HG03521 (cell line): ENCODE data around the gene CRPPA.
A peak's percentile ranks its signal among the peaks of the same experiment; 100 is the strongest.
"Not testable (repeated sequence)": the region's sequence is repeated elsewhere in the genome, so short reads cannot be mapped to it uniquely, and the experiment has no call there.

Experiments used
- ATAC-seq: cut with Tn5 transposase; IDR thresholded peaks from one replicate; pipeline ENCODE4 v1.9.1; 2021; ENCODE audit warnings: mild to moderate bottlenecking, moderate library complexity; ENCODE audit not compliant: unreplicated experiment

Gene CRPPA

DNA sequence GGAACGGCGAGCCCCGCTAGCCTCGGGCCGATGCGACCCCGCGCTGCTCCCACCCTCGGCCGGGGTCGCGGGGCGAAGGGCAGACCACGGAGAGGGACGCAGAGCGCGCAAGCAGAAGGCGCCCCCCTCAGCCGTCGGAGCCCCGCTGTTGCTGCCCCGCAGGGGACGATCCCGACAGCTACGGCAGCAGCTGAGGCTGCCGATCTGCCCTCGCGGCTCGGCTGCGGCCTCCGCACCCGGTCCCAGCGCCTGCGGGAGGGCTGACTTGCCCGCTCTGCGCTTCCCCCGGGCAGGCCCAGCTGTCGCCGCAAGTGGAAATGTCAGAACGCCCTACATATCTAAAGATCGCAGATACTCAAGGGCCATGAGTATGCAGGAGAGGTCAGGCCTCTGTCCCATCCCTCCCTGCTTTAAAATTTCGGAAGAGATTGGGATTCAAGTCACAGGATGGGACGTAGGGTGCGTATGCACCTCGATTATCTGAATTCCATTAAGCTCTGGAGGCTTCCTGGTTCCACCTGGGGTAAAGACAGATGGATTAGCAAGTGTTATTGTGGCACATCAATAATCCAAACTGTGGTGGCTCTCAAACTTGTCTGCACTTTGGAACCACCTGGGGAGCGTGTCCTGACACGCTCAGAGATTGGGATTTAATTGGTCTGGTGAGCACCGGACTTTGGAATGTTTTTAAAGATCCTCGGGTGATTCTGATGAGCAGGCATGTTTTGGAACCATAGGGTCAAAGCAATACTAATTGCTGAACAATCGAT is at the start of gene CRPPA:
Gene CRPPA (minus strand): TSS at position 206 of the 770 bp plus-strand sequence. CDS start 216 bp downstream, outside the sequence.
- peak; percentile 16 for ATAC-seq

DNA sequence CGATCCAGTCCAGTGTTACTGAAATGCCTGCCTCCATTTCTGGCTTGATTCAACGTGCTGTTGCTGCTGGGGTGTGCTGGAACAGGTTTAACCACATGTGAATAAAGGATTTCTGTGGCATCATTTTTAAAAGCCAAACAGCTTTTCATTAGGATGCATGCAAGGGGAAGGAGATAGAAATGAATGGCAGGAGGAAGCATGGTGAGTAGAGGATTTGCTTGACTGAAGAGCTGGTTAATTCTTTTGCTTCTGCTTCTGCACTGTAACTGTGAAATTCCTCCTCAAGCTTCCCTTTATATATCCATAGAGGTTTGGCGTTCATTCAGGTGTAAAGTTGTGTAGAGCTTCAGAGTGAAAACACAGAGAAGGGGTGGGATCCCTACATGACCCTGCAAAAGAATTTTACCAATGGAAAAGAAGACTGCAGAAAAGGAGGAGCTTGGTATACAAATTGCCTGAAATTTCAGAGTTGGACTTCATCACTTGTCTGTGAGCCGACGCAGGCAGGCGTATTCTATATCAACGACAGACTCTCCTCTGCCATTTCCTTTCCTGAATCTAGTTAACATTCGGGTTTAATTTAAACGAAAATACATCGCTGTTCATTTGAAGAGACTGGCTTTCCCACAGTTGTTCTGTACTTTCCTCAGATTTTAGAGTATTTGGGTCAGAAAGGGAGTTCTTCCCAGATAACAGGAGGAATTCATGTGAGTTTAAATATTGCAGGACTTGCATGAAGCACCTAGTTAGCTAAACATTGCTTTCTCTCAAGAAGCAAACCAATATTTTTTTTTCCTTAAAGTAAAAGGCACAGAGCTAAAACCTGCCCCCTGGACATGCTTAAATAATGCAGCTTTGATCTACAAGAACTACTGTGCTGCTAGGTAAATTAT is 44.4 kb upstream of the CRPPA start, which contains the start of gene SOSTDC1:
Gene SOSTDC1 (minus strand): TSS at position 270 of the 893 bp plus-strand sequence. CDS start 70 bp downstream, at position 200.
- no peak for ATAC-seq

DNA sequence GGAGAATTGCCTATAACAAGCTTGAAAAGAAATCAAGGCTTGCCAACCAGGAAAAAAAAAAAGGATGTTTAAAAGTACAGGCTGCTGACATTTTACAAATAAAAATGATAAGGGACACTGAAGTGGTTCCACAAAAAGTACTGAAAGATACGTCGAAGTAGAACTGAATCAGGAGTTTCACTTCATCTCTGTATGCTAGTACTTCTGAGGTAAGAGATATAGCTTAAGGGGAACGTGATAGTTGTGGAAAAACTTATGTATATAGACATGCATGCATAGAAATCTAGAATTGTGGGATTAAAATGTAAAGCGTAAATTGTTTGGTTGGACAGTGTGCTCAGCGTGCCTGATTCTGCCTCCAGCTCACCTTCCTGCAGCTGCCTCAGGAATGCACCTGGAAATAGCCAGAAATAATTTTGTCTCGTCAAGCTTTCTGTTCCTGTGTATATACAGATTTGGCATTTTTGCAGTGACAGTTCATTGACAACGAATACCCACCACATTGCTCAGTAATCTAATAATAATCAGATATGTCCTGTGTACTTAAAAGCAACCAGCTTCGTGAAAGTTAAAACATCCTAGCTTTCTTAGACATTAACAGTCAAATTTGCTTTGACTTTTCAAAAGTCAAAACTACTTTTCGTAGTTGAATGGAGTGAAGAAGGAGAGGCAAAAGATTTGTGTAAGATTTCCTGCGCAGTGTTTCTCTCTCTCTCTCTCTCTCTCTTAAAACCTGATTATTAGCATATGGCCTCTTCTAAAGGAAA is 42.8 kb upstream of the CRPPA start:
- ATAC-seq = no peak

DNA sequence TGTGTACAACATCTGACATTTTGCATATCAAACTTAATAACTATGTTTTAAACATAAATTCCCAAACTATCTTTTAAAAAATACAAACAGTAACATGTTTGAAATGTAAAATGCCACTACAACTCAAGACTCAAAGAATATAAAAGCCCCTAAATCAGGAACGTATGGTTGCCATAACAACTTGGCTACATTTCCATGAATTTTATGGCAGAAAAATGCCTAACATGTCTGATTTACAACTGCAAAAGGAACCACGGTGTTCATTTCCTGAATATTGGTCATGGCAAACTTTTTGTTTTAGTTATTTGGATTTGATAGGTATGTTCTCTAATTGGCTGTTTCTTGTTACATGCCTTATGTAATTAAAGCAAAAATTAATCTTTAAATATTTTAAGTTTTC is 42.2 kb upstream of the CRPPA start:
- ATAC-seq = no peak

DNA sequence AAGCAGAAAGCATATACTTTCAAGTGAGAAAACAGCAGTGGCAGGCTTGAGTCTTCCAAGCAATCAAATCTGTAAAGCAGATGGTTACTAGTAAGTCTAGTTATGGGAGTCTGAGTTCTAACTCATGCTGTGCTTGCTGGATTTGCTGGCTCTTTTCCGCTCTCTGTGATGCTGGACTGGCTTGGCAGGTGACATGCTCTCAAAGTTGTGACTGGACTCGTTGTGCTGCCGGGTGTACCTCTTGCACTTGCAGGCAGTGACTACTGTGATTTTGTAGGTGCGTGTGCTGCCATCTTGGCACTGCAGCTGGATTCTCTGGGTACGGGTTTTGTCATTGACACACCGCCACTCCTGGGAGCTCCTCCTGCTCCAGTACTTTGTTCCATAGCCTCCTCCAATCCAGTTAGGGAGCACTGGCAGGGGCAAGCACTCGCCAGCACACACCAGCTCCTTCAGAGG is 41.1 kb upstream of the CRPPA start:
- no peak for ATAC-seq

DNA sequence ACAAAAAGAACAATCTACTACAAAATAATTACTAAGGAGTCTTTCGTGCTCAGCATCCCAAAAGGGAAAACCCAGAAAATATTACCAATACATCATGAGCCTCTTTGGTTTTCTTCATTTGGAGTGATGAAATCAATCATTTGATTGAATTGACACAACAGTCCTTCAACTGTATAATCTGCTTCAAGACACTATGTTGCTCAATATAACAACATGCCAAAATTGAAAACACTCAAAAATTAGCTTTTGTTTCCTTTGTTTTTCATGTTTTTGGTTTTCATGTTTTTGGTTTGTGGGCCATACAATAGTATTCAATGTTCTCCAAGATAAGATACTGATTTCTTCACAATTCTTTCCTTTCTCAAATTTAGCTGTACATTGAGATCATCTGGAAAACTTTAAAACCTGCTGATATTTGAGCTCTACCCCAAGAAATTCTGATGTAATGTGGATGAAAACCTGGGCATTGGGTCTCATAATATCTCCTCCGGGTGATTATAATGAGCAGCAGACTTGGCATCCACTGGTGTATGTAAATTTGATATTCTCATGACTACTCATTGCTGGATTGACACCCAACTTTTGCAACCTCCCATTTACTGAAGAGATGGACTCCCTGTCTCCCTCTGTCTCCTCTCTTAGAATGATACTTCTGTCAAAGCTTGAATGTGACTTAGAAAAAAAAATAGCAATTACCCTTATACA is 39.6 kb upstream of the CRPPA start:
- no peak for ATAC-seq

DNA sequence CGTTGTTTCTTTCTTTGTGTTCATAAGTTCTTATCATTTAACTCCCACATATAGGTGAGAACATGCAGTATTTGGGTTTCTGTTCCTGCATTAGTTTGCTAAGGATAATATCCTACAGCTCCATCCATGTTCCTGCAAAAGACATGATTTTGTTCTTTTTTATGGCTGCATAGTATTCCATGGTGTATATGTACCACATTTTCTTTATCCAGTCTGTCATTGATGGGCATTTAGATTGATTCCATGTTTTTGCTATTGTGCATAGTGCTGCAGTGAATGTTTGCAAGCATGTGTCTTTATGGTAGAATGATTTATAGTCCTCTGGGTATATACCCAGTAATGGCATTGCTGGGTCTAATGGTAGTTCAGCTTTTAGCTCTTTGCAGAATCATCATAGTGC is 35.0 kb upstream of the CRPPA start:
- not testable (repeated sequence) for ATAC-seq

DNA sequence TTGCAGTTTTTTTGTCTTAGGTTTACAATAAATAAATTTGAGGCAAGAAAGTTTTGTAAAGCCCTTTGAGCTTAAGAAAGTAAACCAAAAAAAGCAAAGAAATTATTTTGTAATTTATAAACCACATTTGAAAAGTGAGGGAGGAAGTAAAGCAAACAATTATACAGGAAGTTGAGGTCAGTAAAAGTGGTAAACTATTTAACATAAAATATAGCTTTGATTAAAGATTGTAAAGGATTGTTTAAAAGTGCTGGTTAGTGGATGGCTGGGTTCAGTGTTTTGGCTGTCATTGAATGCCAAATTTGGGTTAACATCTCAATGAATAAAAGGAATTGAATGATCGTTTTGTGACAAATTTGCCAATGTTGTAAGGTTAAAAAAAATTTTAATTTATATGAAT is 34.3 kb upstream of the CRPPA start:
- ATAC-seq = no peak

DNA sequence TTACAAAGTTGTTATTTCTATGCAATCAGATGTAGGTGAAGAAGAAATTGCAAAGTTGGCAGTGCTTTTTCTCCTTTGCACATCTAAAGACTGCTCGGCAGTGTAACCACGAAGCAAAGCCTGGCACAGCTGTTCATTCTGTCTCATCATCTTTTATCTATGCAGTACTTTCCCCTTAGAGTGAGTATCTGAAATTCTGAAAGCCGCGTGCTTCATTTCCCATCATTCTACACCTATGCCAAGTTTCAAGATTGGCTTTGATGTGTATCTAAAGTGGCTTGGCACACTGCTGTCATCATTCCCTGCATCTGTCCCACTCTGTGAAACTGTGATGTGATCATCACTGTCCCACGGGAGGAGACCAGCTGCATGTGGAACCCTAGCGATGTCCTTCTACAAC is 29.0 kb upstream of the CRPPA start:
- no peak for ATAC-seq

DNA sequence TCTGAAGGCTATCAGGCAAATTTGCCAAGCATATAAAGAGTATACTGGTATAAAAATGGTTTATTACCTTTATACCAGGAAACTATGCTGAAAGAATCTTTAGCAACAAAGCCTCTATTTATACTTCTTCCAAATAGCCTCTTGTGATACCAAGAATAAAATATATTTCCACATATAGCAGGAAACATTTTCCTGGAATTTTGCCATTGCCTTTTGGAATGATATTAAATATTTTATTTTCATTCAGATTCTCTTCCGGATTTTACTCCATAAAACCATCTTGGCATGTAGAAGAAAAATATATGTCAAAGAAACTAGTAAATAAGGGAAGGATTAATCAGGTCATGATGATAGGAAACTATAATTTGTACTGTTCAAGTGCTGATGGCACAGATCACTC is 26.5 kb upstream of the CRPPA start:
- ATAC-seq = no peak

DNA sequence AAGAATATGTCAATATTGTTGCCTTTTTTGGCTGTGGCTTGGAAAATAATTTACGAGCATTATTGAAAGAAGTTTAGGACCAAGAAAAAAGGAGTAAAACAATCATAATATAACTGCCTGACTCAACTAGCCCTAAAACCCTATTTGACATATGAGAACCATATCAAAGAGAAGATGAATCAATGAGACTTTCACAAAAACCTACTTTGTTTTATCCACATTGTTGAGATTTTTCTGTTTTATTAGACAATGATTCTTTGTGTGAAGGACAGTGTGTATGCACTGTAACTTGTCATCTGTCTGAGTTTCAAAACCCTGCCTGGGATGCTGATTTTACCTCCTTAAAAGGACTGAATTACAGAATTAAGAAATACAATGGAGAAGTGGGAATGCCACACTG is 25.2 kb upstream of the CRPPA start:
- no peak for ATAC-seq

DNA sequence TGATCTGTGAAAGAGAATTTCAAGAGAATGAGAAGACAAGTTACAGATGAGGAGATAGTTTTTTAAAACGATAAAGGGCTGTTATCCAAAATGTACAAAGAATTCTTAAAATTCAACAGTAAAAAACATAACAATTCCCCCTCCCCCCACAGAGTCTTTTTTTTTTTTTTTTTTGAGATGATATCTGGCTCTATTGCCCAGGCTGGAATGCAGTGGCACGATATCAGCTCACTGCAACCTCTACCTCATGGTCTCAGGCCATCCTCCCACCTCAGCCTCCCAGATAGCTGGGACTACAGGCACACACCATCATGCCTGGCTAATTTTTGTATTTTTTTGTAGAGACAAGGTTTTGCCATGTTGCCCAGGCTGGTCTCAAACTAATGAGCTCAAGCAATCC is 22.5 kb upstream of the CRPPA start:
- not testable (repeated sequence) for ATAC-seq

DNA sequence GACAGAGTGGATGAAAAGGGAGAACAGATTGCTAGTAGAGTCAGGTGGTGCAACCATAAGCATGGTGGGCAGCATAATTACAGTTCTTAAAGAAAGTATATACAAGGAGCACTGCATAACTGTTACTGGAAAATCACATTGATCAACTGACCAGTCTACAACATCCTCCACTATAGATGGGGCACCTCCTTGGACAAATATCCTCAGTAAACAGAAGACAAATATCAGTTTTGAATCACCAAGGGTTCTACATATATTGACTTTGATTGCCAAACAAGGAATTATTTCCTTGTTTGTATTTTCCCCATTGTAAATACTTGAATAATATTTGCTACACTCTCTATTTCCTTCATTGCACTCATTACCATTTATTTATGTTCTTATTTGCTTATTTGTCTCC is 17.6 kb upstream of the CRPPA start:
- no peak for ATAC-seq

DNA sequence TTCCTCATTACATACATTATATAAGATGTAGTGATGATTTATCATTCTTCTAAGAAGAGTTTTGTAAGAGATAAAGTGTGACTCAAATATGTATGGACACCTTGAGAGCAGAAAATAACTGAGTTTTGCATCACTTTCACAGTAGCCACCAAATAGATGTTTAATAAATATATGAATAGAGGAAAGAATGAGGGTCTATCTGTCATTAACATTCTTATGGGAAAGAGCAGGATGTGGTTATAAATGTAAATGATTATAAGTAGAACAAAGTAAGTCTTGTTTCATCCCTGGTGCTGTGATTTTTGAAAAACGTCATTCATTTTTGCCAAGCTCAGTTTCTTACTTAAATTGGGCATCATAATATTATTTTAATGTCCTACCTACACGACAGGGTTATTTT is 15.0 kb upstream of the CRPPA start:
- no peak for ATAC-seq

DNA sequence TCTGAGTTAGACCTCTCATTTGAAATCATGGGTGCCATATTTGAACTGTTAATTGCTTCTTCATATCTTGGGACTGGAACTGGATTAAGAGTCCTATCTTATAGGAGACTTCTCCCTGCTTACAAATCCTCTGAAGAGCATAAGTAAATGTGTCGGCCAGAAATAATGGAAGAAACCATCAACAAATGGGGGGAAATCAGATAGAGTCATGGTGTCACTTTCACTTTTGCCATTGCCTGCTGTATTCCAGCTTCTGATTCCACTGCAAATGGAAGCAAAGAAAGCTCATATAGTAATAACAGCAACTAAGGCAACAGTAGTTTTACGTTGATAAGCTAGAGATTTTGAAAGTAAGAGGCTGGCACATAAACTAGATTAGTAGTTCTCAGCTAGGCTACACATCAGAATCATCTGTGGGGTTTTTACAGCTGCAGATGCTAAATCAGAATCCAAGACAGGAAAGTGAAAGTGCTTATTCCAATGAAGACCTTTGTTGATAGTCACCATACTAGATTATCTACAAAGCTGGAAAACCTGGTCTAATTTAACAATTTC is 12.3 kb upstream of the CRPPA start:
- no peak for ATAC-seq

DNA sequence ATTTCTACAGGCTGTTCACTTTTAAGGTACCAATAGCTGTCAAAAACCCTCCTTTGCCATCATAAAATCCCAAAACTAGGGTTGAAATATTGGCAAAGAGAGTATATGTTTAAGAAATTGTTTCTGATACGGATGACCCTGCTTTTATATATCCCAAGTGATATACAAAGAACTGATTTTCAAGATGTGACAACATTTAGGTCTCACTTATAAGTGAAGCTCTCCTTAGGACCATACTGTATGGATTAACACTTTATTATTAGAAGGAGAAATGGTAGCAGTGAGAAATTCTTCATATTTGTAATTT is 11.0 kb upstream of the CRPPA start:
- ATAC-seq = no peak

DNA sequence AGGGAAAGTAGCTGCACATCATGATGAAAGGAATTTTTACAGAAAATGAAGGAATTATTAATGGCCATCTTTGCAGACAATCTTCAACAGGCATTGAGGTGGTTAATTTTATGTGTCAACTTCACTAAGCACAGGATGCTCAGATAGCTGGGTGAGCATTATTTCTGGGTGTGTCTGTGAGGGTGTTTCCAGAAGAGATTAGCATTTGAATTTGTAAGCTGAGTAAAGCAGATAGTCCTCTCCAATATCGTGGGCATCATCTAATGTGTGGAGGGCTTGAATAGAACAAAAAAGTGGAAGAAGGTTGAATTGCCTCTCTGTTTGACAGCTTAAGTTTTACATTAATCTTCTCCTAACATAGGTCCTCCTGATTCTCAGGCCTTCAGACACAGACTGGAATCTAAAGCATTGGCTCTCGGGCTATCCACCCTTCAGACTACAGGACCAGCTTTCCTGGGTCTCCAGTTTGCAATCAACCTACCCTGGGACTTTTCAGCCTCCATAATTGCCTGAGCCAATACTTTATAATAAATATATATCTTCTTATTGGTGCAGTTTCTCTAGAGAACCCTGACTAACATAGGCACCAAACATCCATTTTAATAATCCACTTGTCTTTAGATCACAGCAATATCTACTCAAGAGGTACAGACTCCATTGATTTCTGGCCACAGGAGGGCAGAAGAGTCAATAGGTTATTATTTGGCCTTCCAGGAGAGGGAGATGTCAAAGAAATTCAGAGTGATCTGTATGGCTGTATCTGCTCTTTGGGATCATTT is 10.5 kb upstream of the CRPPA start:
- no peak for ATAC-seq

DNA sequence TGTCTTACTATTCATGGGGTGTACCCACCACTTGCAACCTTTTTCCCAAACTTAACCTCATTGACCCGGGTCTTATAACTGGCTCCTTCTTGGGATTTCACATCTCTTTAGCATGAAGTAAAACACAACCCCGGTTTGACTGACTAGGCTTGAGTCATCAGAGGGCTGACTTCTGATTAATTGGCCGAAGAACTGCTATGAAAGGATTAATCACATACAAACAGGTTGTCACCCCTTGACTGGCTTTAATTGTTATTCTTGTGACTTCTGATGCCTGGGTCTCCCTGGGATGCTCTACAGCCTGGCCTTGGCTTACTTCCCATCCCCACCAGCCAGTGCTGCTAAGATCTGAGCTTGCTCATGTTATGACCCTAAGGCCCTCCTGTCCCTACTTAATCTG is 8.8 kb upstream of the CRPPA start:
- no peak for ATAC-seq

DNA sequence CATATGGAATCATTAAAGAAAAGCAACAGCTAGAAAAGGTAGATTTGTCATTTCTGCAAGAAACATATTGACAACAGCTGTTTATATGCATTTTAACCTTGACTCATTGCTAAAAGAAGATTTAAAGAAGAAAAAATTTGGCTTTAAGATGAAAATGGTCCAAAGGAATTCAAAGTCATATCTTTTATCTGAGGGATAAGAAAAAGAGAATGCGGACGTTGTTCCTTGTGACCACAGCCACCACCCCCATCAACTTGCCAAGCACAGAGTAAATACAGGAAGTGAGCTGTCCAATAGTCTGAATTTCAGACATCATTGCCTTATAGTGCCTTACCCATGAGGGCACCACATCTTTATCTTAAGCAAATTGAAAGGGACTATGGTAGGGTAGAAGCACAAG is 7.3 kb upstream of the CRPPA start:
- ATAC-seq = no peak

DNA sequence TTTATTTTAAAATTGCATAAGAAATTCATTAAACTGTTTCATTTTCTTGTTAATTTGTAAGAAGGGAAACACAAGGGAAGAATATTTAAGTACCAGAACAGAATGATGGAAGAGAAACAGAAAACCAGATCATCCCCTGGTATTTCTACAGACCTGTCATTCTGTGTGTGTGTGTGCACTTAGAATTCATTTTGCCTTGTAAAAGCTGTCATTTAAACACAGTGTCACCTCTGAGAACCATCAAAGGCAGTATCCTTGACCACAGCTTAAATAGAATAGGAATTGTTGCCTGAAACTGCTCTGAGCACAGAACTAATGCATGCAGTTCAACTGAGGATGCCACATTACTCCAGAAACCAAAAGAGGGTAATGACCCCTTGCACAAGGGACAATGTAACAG is 6.8 kb upstream of the CRPPA start:
- ATAC-seq = no peak
